Activated naive CD4-positive, alpha-beta T cell treated with anti-CD3 and anti-CD28 coated beads, Interleukin-2, amount 50 U/mL, for 72 hours (primary cell): ENCODE measurements around the gene DPP4. TPM values are rescaled to one million over a fixed set of nuclear protein-coding genes. Genes with fewer than 3 reads are reported as not detected.
"Not testable (repeated sequence)": the region's sequence is repeated elsewhere in the genome, so short reads cannot be mapped to it uniquely, and the experiment has no call there.

ENCODE experiments used
- ATAC-seq, 2 donors: fragments of 150-1000 bp; cut with Tn5 transposase; 2 replicates each; pipeline ENCODE4 v1.10.0; 2021; ENCODE audit warnings: mild to moderate bottlenecking in 2 of 2, moderate library complexity in 2 of 2
- DNase-seq, 2 donors: peaks; one replicate each; pipeline ENCODE4 v3.0.0; 2021 to 2022; ENCODE audit warnings: low spot score in 2 of 2
- H3K27ac Mint-ChIP-seq, 2 donors: one replicate each; pipeline ENCODE4 v1.8.0; 2022; ENCODE audit warnings: mild to moderate bottlenecking in 2 of 2, mixed read lengths in 2 of 2
- H3K36me3 Mint-ChIP-seq, 2 donors: one replicate each; pipeline ENCODE4 v1.8.0; 2022; ENCODE audit warnings: mixed read lengths in 2 of 2
- H3K9me3 Mint-ChIP-seq, 2 donors: one replicate each; pipeline ENCODE4 v1.8.0; 2022; ENCODE audit warnings: mixed read lengths in 2 of 2
- total RNA-seq, 2 donors: library from RNA; stranded (reverse); gene quantifications; one replicate each; pipeline ENCODE4 v1.2.3, GENCODE V29; 2022

Gene DPP4
- total RNA-seq, 2 donors from 2014 or later = 5.1 to 42.0 TPM

GRCh38 chr2:161994761-161995520 lies 79.1 kb downstream of the DPP4 start:
- ATAC-seq (no peak), DNase-seq (no peak)
- Mint-ChIP-seq H3K36me3 (peaks cover 0 to 46% of the 10 kb centered on the region in 2 donors), H3K9me3 (no peaks in the 10 kb centered on the region), H3K27ac (peak overlapping the region; percentile 66 to 93)

GRCh38 chr2:161992531-161992930 lies 81.5 kb downstream of the DPP4 start:
- peaks cover 0 to 24% of the 10 kb centered on the region in 2 donors for H3K36me3 Mint-ChIP-seq
- H3K27ac Mint-ChIP-seq = peak overlapping the region; percentile 87 to 97
- no peaks in the 10 kb centered on the region for H3K9me3 Mint-ChIP-seq
- peak; percentile 78 to 88 for ATAC-seq
- peak in 1 of 2 donors; percentile 47 for DNase-seq

GRCh38 chr2:161991991-161992390 lies 82.0 kb downstream of the DPP4 start:
- H3K9me3 Mint-ChIP-seq = no peaks in the 10 kb centered on the region
- ATAC-seq (no peak), DNase-seq (no peak)
- H3K27ac Mint-ChIP-seq = peak overlapping the region; percentile 87 to 97
- peaks cover 0 to 21% of the 10 kb centered on the region in 2 donors for H3K36me3 Mint-ChIP-seq

- peaks cover 0 to 4% of the 10 kb centered on the region in 2 donors for H3K9me3 Mint-ChIP-seq
These were observed 83.3 kb downstream of the DPP4 start for GRCh38 chr2:161990741-161991140.

GRCh38 chr2:161990036-161990435 lies 84.0 kb downstream of the DPP4 start:
- H3K36me3 Mint-ChIP-seq = peaks cover 0 to 14% of the 10 kb centered on the region in 2 donors
- no peak for ATAC-seq

More at GRCh38 chr2:161990741-161991140, 83.3 kb downstream of the DPP4 start:
- DNase-seq = no peak
- peak in 1 of 2 donors; percentile 51 for ATAC-seq
- Mint-ChIP-seq H3K27ac (no peak overlapping the region), H3K36me3 (peaks cover 0 to 21% of the 10 kb centered on the region in 2 donors)

GRCh38 chr2:161988589-161988988 lies 85.4 kb downstream of the DPP4 start:
- Mint-ChIP-seq H3K9me3 (peaks cover 0 to 4% of the 10 kb centered on the region in 2 donors), H3K27ac (no peak overlapping the region), H3K36me3 (peaks cover 0 to 5% of the 10 kb centered on the region in 2 donors)
- DNase-seq = no peak
- no peak for ATAC-seq

More at GRCh38 chr2:161990036-161990435, 84.0 kb downstream of the DPP4 start:
- H3K9me3 Mint-ChIP-seq = peaks cover 0 to 4% of the 10 kb centered on the region in 2 donors
- no peak for DNase-seq
- no peak overlapping the region for H3K27ac Mint-ChIP-seq

GRCh38 chr2:161987311-161987710 lies 86.7 kb downstream of the DPP4 start:
- Mint-ChIP-seq H3K36me3 (peaks cover 0 to 7% of the 10 kb centered on the region in 2 donors), H3K27ac (no peak overlapping the region), H3K9me3 (peaks cover 0 to 6% of the 10 kb centered on the region in 2 donors)
- no peak for DNase-seq
- no peak for ATAC-seq

- ATAC-seq = no peak
- peaks cover 0 to 25% of the 10 kb centered on the region in 2 donors for H3K36me3 Mint-ChIP-seq
- peaks cover 0 to 15% of the 10 kb centered on the region in 2 donors for H3K9me3 Mint-ChIP-seq
- H3K27ac Mint-ChIP-seq = no peak overlapping the region
- DNase-seq = no peak
These were observed 90.1 kb downstream of the DPP4 start for GRCh38 chr2:161983866-161984265.

- no peak overlapping the region for H3K27ac Mint-ChIP-seq
- peaks cover 0 to 25% of the 10 kb centered on the region in 2 donors for H3K36me3 Mint-ChIP-seq
- H3K9me3 Mint-ChIP-seq = peaks cover 0 to 15% of the 10 kb centered on the region in 2 donors
- ATAC-seq (no peak), DNase-seq (no peak)
These were observed 90.7 kb downstream of the DPP4 start for GRCh38 chr2:161983331-161983651.

GRCh38 chr2:161982548-161983330 lies 91.3 kb downstream of the DPP4 start:
- DNase-seq (no peak), ATAC-seq (no peak)
- H3K9me3 Mint-ChIP-seq = peaks cover 0 to 15% of the 10 kb centered on the region in 2 donors
- H3K36me3 Mint-ChIP-seq = peaks cover 0 to 25% of the 10 kb centered on the region in 2 donors
- H3K27ac Mint-ChIP-seq = no peak overlapping the region

GRCh38 chr2:161981679-161982250 lies 92.2 kb downstream of the DPP4 start:
- ATAC-seq (peak in 1 of 2 donors; percentile 27), DNase-seq (no peak)
- Mint-ChIP-seq H3K36me3 (peaks cover 0 to 25% of the 10 kb centered on the region in 2 donors), H3K27ac (no peak overlapping the region), H3K9me3 (peaks cover 0 to 15% of the 10 kb centered on the region in 2 donors)

GRCh38 chr2:161980976-161981375 lies 93.0 kb downstream of the DPP4 start:
- ATAC-seq = peak in 1 of 2 donors; percentile 69

GRCh38 chr2:161979490-161979889 lies 94.5 kb downstream of the DPP4 start:
- DNase-seq (no peak), ATAC-seq (peak; percentile 46 to 61)
- peaks cover 0 to 11% of the 10 kb centered on the region in 2 donors for H3K9me3 Mint-ChIP-seq
- no peak overlapping the region for H3K27ac Mint-ChIP-seq
- peaks cover 0 to 21% of the 10 kb centered on the region in 2 donors for H3K36me3 Mint-ChIP-seq

More at GRCh38 chr2:161980976-161981375, 93.0 kb downstream of the DPP4 start:
- peaks cover 0 to 11% of the 10 kb centered on the region in 2 donors for H3K9me3 Mint-ChIP-seq
- no peak for DNase-seq
- peak overlapping the region in 1 of 2 donors; percentile 44 for H3K27ac Mint-ChIP-seq
- H3K36me3 Mint-ChIP-seq = peaks cover 0 to 21% of the 10 kb centered on the region in 2 donors

- Mint-ChIP-seq H3K36me3 (peaks cover 0 to 21% of the 10 kb centered on the region in 2 donors), H3K9me3 (peaks cover 0 to 11% of the 10 kb centered on the region in 2 donors)
- not testable (repeated sequence) for DNase-seq, ATAC-seq, H3K27ac Mint-ChIP-seq
These were observed 96.1 kb downstream of the DPP4 start for GRCh38 chr2:161977926-161978325.

GRCh38 chr2:161976917-161977316 lies 97.1 kb downstream of the DPP4 start:
- DNase-seq (no peak), ATAC-seq (peak in 1 of 2 donors; percentile 49)
- no peak overlapping the region for H3K27ac Mint-ChIP-seq

GRCh38 chr2:161976295-161976694 lies 97.7 kb downstream of the DPP4 start:
- no peak overlapping the region for H3K27ac Mint-ChIP-seq
- H3K9me3 Mint-ChIP-seq = peaks cover 0 to 1% of the 10 kb centered on the region in 2 donors
- peaks cover 0 to 20% of the 10 kb centered on the region in 2 donors for H3K36me3 Mint-ChIP-seq
- DNase-seq (no peak), ATAC-seq (no peak)

More at GRCh38 chr2:161976917-161977316, 97.1 kb downstream of the DPP4 start:
- Mint-ChIP-seq H3K9me3 (peaks cover 0 to 5% of the 10 kb centered on the region in 2 donors), H3K36me3 (peaks cover 0 to 22% of the 10 kb centered on the region in 2 donors)

GRCh38 chr2:161975813-161976160 lies 98.2 kb downstream of the DPP4 start:
- Mint-ChIP-seq H3K9me3 (peaks cover 0 to 5% of the 10 kb centered on the region in 2 donors), H3K36me3 (peaks cover 3 to 21% of the 10 kb centered on the region in 2 donors), H3K27ac (peak overlapping the region in 1 of 2 donors; percentile 13)
- DNase-seq (no peak), ATAC-seq (no peak)
